Activated naive CD4-positive, alpha-beta T cell treated with anti-CD3 and anti-CD28 coated beads for 36 hours (primary cell): ENCODE results near the gene PGPEP1. TPM values are rescaled to one million over a fixed set of nuclear protein-coding genes. Genes with fewer than 3 reads are reported as not detected.
"Not testable (repeated sequence)": the region's sequence is repeated elsewhere in the genome, so short reads cannot be mapped to it uniquely, and the experiment has no call there.

Source experiments
- CTCF ChIA-PET: fragments of 350-600 bp; sonication (Branson Sonifier 250); formaldehyde crosslinking; loops from one replicate; lab custom pipeline; 2021; ENCODE audit warnings: antibody characterized with exemption; lab: Charles Lee
- DNase-seq: peaks from one replicate; pipeline ENCODE4 v3.0.0-alpha.2; 2020
- H3K27ac Mint-ChIP-seq: one replicate; pipeline ENCODE4 v1.8.0; 2021; ENCODE audit warnings: mild to moderate bottlenecking, mixed read lengths
- H3K27me3 Mint-ChIP-seq: one replicate; pipeline ENCODE4 v1.8.0; 2021; ENCODE audit warnings: low read depth, mixed read lengths
- H3K36me3 Mint-ChIP-seq: one replicate; pipeline ENCODE4 v1.8.0; 2021; ENCODE audit warnings: low read depth, mixed read lengths
- H3K4me1 Mint-ChIP-seq: one replicate; pipeline ENCODE4 v1.8.0; 2021; ENCODE audit warnings: low read depth, mixed read lengths
- H3K4me3 Mint-ChIP-seq: one replicate; pipeline ENCODE4 v1.8.0; 2021; ENCODE audit warnings: mild to moderate bottlenecking, moderate library complexity, mixed read lengths
- H3K9me3 Mint-ChIP-seq: one replicate; pipeline ENCODE4 v1.8.0; 2021; ENCODE audit warnings: mixed read lengths
- intact Hi-C: fragments of 100-400 bp; cut with micrococcal nuclease; formaldehyde crosslinking; loops from one replicate; pipeline ENCODE4 v1.15.1; 2023
- total RNA-seq, 2 experiments: library from RNA; stranded (reverse); gene quantifications; one replicate each; pipeline ENCODE4 v1.2.3, GENCODE V29; 2021

Gene PGPEP1
- total RNA-seq, 2 experiments from 2014 or later, result 14.4 to 15.6 TPM

GRCh38 chr19:18373407-18373891 lies 33.1 kb downstream of the PGPEP1 start:
- Mint-ChIP-seq H3K27ac (peak overlapping the region; percentile 71), H3K9me3 (no peaks in the 10 kb centered on the region), H3K27me3 (no peaks in the 10 kb centered on the region), H3K36me3 (no peaks in the 10 kb centered on the region), H3K4me1 (peaks cover 9% of the 10 kb centered on the region), H3K4me3 (no peak overlapping the region)
- intact Hi-C loops, result no loop called here
- no peak for DNase-seq
- CTCF ChIA-PET, result interaction anchor here (1.3 kb wide), 1 partner anchor 15 kb away, joined by 3 read pairs; no protein-coding TSS in a partner anchor

- H3K4me3 Mint-ChIP-seq, result no peak overlapping the region
- H3K27me3 Mint-ChIP-seq, result no peaks in the 10 kb centered on the region
- CTCF ChIA-PET, result interaction anchor here (1.3 kb wide), 1 partner anchor 15 kb away, joined by 3 read pairs; no protein-coding TSS in a partner anchor
- DNase-seq, result peak; percentile 81
- peak overlapping the region; percentile 71 for H3K27ac Mint-ChIP-seq
- H3K4me1 Mint-ChIP-seq, result peaks cover 9% of the 10 kb centered on the region
- intact Hi-C loops, result no loop called here
- no peaks in the 10 kb centered on the region for H3K9me3 Mint-ChIP-seq
- H3K36me3 Mint-ChIP-seq, result no peaks in the 10 kb centered on the region
Measured at GRCh38 chr19:18373892-18374629, 33.7 kb downstream of the PGPEP1 start.

- CTCF ChIA-PET, result no interaction called here
- Mint-ChIP-seq H3K9me3 (no peaks in the 10 kb centered on the region), H3K27me3 (peaks cover 2% of the 10 kb centered on the region), H3K4me3 (no peak overlapping the region), H3K27ac (no peak overlapping the region), H3K36me3 (no peaks in the 10 kb centered on the region), H3K4me1 (peaks cover 9% of the 10 kb centered on the region)
- DNase-seq, result no peak
- intact Hi-C loops, result no loop called here
Measured at GRCh38 chr19:18377026-18377425, 36.6 kb downstream of the PGPEP1 start.

GRCh38 chr19:18379803-18380747 lies 39.7 kb downstream of the PGPEP1 start:
- intact Hi-C loops, result no loop called here

GRCh38 chr19:18380843-18381242 lies 40.4 kb downstream of the PGPEP1 start:
- Mint-ChIP-seq H3K4me1 (no peaks in the 10 kb centered on the region), H3K27me3 (peaks cover 12% of the 10 kb centered on the region), H3K36me3 (no peaks in the 10 kb centered on the region), H3K9me3 (no peaks in the 10 kb centered on the region), H3K4me3 (no peak overlapping the region), H3K27ac (no peak overlapping the region)
- no peak for DNase-seq
- intact Hi-C loops, result no loop called here
- CTCF ChIA-PET, result interaction anchor here (0.6 to 1.3 kb wide), 5 partner anchors 9 to 640 kb away, joined by 3 to 5 read pairs (median 3); no protein-coding TSS in a partner anchor

More at GRCh38 chr19:18379803-18380747, 39.7 kb downstream of the PGPEP1 start:
- CTCF ChIA-PET, result interaction anchor here (0.6 to 1.3 kb wide), 4 partner anchors 10 to 640 kb away, joined by 3 to 4 read pairs (median 3); no protein-coding TSS in a partner anchor
- H3K27ac Mint-ChIP-seq, result no peak overlapping the region
- no peaks in the 10 kb centered on the region for H3K4me1 Mint-ChIP-seq
- H3K27me3 Mint-ChIP-seq, result peaks cover 5% of the 10 kb centered on the region
- H3K9me3 Mint-ChIP-seq, result no peaks in the 10 kb centered on the region
- no peak overlapping the region for H3K4me3 Mint-ChIP-seq
- no peak for DNase-seq
- no peaks in the 10 kb centered on the region for H3K36me3 Mint-ChIP-seq

GRCh38 chr19:18383622-18384021 lies 43.2 kb downstream of the PGPEP1 start:
- H3K27me3 Mint-ChIP-seq, result peaks cover 29% of the 10 kb centered on the region
- intact Hi-C loops, CTCF ChIA-PET, H3K9me3 Mint-ChIP-seq, H3K4me3 Mint-ChIP-seq, H3K27ac Mint-ChIP-seq, DNase-seq, H3K4me1 Mint-ChIP-seq, H3K36me3 Mint-ChIP-seq: not testable (repeated sequence)

GRCh38 chr19:18384775-18385174 lies 44.4 kb downstream of the PGPEP1 start:
- H3K27ac Mint-ChIP-seq, result no peak overlapping the region

GRCh38 chr19:18385359-18385674 lies 44.9 kb downstream of the PGPEP1 start:
- intact Hi-C loops, result no loop called here
- Mint-ChIP-seq H3K27me3 (peaks cover 32% of the 10 kb centered on the region), H3K9me3 (no peaks in the 10 kb centered on the region), H3K36me3 (no peaks in the 10 kb centered on the region), H3K4me1 (no peaks in the 10 kb centered on the region), H3K4me3 (no peak overlapping the region), H3K27ac (no peak overlapping the region)
- DNase-seq, result no peak
- CTCF ChIA-PET, result interaction anchor here (0.7 to 1.3 kb wide), 4 partner anchors 26 to 132 kb away, joined by 3 to 5 read pairs (median 4); no protein-coding TSS in a partner anchor

More at GRCh38 chr19:18384775-18385174, 44.4 kb downstream of the PGPEP1 start:
- no peak for DNase-seq
- intact Hi-C loops, result no loop called here
- Mint-ChIP-seq H3K9me3 (no peaks in the 10 kb centered on the region), H3K4me3 (no peak overlapping the region), H3K36me3 (no peaks in the 10 kb centered on the region), H3K27me3 (peaks cover 35% of the 10 kb centered on the region), H3K4me1 (no peaks in the 10 kb centered on the region)
- CTCF ChIA-PET, result interaction anchor here (0.7 kb wide), 1 partner anchor 132 kb away, joined by 3 read pairs; no protein-coding TSS in a partner anchor

GRCh38 chr19:18385675-18386542 lies 45.5 kb downstream of the PGPEP1 start, which contains the start of gene GDF15:
TSS of gene GDF15 (plus strand) at chr19:18386158. CDS start at chr19:18386190, 32 bp downstream.
- Mint-ChIP-seq H3K27ac (no peak within 1 kb of the TSS), H3K27me3 (peaks cover 32% of the 10 kb centered on the region)

GRCh38 chr19:18386543-18387271 lies 46.3 kb downstream of the PGPEP1 start:
- Mint-ChIP-seq H3K4me1 (no peaks in the 10 kb centered on the region), H3K9me3 (no peaks in the 10 kb centered on the region), H3K36me3 (no peaks in the 10 kb centered on the region), H3K4me3 (no peak overlapping the region), H3K27me3 (peaks cover 32% of the 10 kb centered on the region), H3K27ac (no peak overlapping the region)
- intact Hi-C loops, result no loop called here
- DNase-seq, result no peak
- CTCF ChIA-PET, result interaction anchor here (0.8 to 4.0 kb wide), 6 partner anchors 9 to 114 kb away, joined by 4 to 38 read pairs (median 6); no protein-coding TSS in a partner anchor

More at GRCh38 chr19:18385675-18386542, 45.5 kb downstream of the PGPEP1 start, which contains the start of gene GDF15:
- Mint-ChIP-seq H3K9me3 (no peaks in the 10 kb centered on the region), H3K4me3 (no peak within 1 kb of the TSS), H3K4me1 (no peaks in the 10 kb centered on the region), H3K36me3 (no peaks in the 10 kb centered on the region)
- peak; percentile 56 for DNase-seq
- CTCF ChIA-PET, result interaction anchor here (0.8 to 1.3 kb wide), 4 partner anchors 25 to 113 kb away, joined by 3 to 5 read pairs (median 4); no protein-coding TSS in a partner anchor
- intact Hi-C loops, result no loop called here
